AG04449 (cell line): ENCODE data around the gene CD164L2.

ENCODE experiments used
- CTCF ChIA-PET: fragments of 350-600 bp; formaldehyde crosslinking; extraction: SDS; loops from one replicate; lab custom pipeline; 2021; ENCODE audit warnings: antibody characterized with exemption; lab: Yijun Ruan, JAX
- POLR2A ChIA-PET: fragments of 400-600, 350-600 bp; formaldehyde crosslinking; extraction: SDS; loops from one replicate; lab custom pipeline; 2020; ENCODE audit warnings: antibody characterized with exemption, inconsistent platforms; lab: Yijun Ruan, JAX
- DNase-seq: peaks from one replicate; pipeline ENCODE4 v3.0.0-alpha.2; 2010; ENCODE audit warnings: low read depth, low spot score
- H3K4me3 ChIP-seq: 2 replicates; pipeline ENCODE4 v1.5.1; 2011; ENCODE audit warnings: low read depth, mild to moderate bottlenecking, control low read depth, low read length
- CTCF ChIP-seq: IDR thresholded peaks from one replicate; pipeline ENCODE4 v1.5.1; 2011; ENCODE audit warnings: mild to moderate bottlenecking, moderate library complexity, low read length, control low read depth, inconsistent platforms; ENCODE audit not compliant: insufficient read depth; ENCODE audit errors: missing control alignments

The CD164L2 gene

GRCh38 chr1:27394282-27394658 lies 11.1 kb upstream of the CD164L2 start:
- no peak overlapping the region for H3K4me3 ChIP-seq
- TF ChIP-seq CTCF: no peak
- CTCF ChIA-PET: interaction anchor here (0.8 to 15.7 kb wide), 35 partner anchors 7 to 350 kb away, joined by 3 to 671 read pairs (median 9); partner anchors contain the start of genes AHDC1, CD164L2, IFI6 and MAP3K6
- POLR2A ChIA-PET: interaction anchor here (2.1 kb wide), 1 partner anchor 94 kb away, joined by 17 read pairs; no protein-coding TSS in a partner anchor
- DNase-seq: no peak

DNA sequence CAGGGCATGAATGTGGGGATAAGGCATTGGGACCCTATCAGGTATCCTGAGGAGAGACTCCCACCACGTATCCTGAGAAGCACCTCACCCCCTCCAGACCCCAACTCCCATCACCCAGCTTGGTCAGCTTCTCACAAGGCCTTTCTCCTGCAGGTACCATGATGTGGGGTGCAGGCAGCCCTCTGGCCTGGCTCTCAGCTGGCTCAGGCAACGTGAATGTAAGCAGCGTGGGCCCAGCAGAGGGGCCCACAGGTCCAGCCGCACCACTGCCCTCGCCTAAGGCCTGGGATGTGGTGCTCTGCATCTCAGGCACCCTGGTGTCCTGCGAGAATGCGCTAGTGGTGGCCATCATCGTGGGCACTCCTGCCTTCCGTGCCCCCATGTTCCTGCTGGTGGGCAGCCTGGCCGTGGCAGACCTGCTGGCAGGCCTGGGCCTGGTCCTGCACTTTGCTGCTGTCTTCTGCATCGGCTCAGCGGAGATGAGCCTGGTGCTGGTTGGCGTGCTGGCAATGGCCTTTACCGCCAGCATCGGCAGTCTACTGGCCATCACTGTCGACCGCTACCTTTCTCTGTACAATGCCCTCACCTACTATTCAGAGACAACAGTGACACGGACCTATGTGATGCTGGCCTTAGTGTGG lies 10.6 kb upstream of the CD164L2 start:
- ChIA-PET CTCF (interaction anchor here (0.6 to 15.7 kb wide), 13 partner anchors 10 to 349 kb away, joined by 3 to 671 read pairs (median 23); partner anchors contain the start of genes AHDC1 and MAP3K6), POLR2A (no interaction called here)
- DNase-seq: no peak
- TF ChIP-seq CTCF: no peak
- H3K4me3 ChIP-seq: no peak overlapping the region

GRCh38 chr1:27392778-27393635 lies 9.9 kb upstream of the CD164L2 start:
- POLR2A ChIA-PET: no interaction called here
- CTCF ChIA-PET: interaction anchor here (0.6 to 15.7 kb wide), 11 partner anchors 11 to 293 kb away, joined by 3 to 671 read pairs (median 3); partner anchors contain the start of genes AHDC1 and MAP3K6
- DNase-seq: no peak
- H3K4me3 ChIP-seq: peak overlapping the region; percentile 71
- no peak for TF ChIP-seq CTCF

DNA sequence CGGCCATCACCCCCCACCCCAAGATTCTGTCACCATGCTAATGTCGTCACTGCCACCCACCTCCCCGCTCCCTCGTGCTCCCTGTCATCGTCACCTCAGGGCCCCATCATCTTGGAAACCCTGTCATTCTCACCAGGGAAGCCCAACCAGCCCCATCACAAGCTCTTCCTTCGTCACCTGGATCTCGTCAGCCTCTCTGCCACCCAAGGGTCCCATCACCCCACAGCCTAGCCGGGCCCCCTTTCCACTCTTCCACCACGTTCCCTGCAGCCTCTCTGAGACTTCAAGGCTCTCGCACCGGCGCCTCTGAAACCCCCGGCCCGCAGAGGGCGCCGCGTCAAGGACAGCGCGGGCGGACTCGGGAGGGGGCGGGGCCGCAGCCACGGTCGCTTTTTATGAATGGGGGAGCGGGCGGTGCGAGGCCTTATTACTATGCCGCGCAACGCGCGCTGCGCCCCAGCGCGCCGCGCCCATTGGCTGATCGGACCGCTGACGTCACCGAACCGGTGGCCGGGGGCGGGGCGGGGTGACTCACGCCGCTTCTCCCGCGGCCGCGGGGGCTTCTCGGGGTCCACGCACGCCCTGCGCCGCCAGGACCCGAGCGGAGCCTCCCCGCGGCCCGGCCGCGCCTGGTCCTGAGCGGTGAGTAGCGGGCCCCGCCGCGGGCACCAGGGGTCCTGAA lies 9.1 kb upstream of the CD164L2 start, which contains the start of gene GPR3:
GPR3 (plus strand) TSS at position 527 of the 682 bp plus-strand sequence. CDS start 1,177 bp downstream, outside the sequence.
- ChIA-PET POLR2A (no interaction called here), CTCF (interaction anchor here (1.0 to 15.9 kb wide), 25 partner anchors 10 to 348 kb away, joined by 3 to 442 read pairs (median 8); partner anchors contain the start of genes CD164L2 and MAP3K6)
- peak within 1 kb of the TSS; percentile 71 for H3K4me3 ChIP-seq
- DNase-seq: no peak
- peak; percentile 83 for TF ChIP-seq CTCF

DNA sequence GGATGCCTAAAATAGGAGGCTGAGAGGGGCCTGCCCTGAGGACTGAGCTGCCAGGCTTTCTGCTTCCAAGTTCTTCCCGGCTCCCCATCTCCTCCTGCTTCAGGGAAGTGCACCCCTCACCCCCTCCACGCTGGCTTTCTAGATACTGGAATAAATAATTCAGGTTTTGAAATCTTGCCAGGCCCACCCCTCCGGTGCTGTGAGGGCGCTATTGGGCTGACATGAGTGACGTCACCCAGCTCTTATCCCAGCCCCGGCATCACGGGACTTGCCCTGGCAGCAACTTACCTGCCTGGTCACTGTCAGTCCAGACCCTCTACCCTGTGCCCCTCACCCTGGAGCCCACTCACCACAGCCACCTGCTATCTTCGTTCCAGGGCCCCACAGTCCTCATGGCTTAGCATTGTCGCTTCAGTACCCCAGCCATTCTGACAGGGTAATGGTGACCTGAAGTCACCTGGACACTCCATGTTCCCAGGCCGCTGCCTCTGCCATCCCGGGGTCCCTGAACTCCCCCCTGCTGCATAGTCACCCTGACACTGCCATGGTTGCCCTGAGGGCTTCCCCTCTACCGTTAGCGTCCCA lies 8.5 kb upstream of the CD164L2 start:
- CTCF ChIA-PET: interaction anchor here (0.6 to 15.9 kb wide), 30 partner anchors 10 to 348 kb away, joined by 3 to 442 read pairs (median 6); partner anchors contain the start of genes CD164L2 and MAP3K6
- peak overlapping the region; percentile 71 for H3K4me3 ChIP-seq
- POLR2A ChIA-PET: interaction anchor here (1.0 kb wide), 1 partner anchor 92 kb away, joined by 3 read pairs; no protein-coding TSS in a partner anchor
- TF ChIP-seq CTCF: no peak
- no peak for DNase-seq
